HG03575 (cell line): Measurements from ENCODE around the gene CCL24.
"Not testable (repeated sequence)": the region's sequence is repeated elsewhere in the genome, so short reads cannot be mapped to it uniquely, and the experiment has no call there.

Experiments
- ATAC-seq: cut with Tn5 transposase; IDR thresholded peaks from one replicate; pipeline ENCODE4 v1.9.1; 2021; ENCODE audit not compliant: unreplicated experiment, insufficient number of reproducible peaks, low FRiP score; ENCODE audit errors: extremely low read depth

Gene CCL24

GRCh38 chr7:75793676-75794075 lies 19.9 kb downstream of the CCL24 start:
- ATAC-seq: no peak

GRCh38 chr7:75792567-75792966 lies 21.0 kb downstream of the CCL24 start:
- not testable (repeated sequence) for ATAC-seq

GRCh38 chr7:75789361-75789924 lies 24.2 kb downstream of the CCL24 start:
- ATAC-seq: no peak

- ATAC-seq: not testable (repeated sequence)
Observed at GRCh38 chr7:75788154-75788847, 25.3 kb downstream of the CCL24 start.

GRCh38 chr7:75783058-75783457 lies 30.5 kb downstream of the CCL24 start:
- ATAC-seq: not testable (repeated sequence)

GRCh38 chr7:75780647-75781273 lies 32.8 kb downstream of the CCL24 start:
- ATAC-seq: not testable (repeated sequence)

- ATAC-seq: not testable (repeated sequence)
Observed at GRCh38 chr7:75779516-75779915, 34.1 kb downstream of the CCL24 start.

- not testable (repeated sequence) for ATAC-seq
Observed at GRCh38 chr7:75779035-75779434, 34.6 kb downstream of the CCL24 start.

GRCh38 chr7:75776295-75776971 lies 37.2 kb downstream of the CCL24 start:
- ATAC-seq: no peak

- not testable (repeated sequence) for ATAC-seq
Observed at GRCh38 chr7:75773958-75774357, 39.6 kb downstream of the CCL24 start.

- ATAC-seq: no peak
Observed at GRCh38 chr7:75772081-75773077, 41.2 kb downstream of the CCL24 start, which contains the start of gene CCL26. Gene CCL26, minus strand, starts transcription at chr7:75772211. Its CDS starts 35 bp downstream, at chr7:75772176.

- no peak for ATAC-seq
Observed at GRCh38 chr7:75771224-75771623, 42.4 kb downstream of the CCL24 start.

- ATAC-seq: no peak
Observed at GRCh38 chr7:75762350-75762917, 51.2 kb downstream of the CCL24 start.

- not testable (repeated sequence) for ATAC-seq
Observed at GRCh38 chr7:75761801-75762200, 51.8 kb downstream of the CCL24 start.
